GM13977 (cell line): ENCODE results near the gene PREX1.

Source experiments
- DNase-seq: peaks from one replicate; pipeline ENCODE4 v3.0.0; 2012; ENCODE audit warnings: low spot score
- in situ Hi-C: fragments of 300-500 bp; cut with MboI; formaldehyde crosslinking; loops from one replicate; pipeline ENCODE4 v1.12.0; 2022; ENCODE audit warnings: low sequenced_read_pairs, low pct_unique_long_range_greater_than_20kb, mixed read lengths, inconsistent platforms; ENCODE audit not compliant: unreplicated experiment
- TF ChIP-seq, protein P1 (sequence below): IDR thresholded peaks from 2 replicates; pipeline ENCODE4 v1.5.1; 2012; ENCODE audit warnings: mild to moderate bottlenecking, control low read depth; ENCODE audit not compliant: insufficient read depth; ENCODE audit errors: extremely low read depth, missing control alignments

The PREX1 gene

DNA sequence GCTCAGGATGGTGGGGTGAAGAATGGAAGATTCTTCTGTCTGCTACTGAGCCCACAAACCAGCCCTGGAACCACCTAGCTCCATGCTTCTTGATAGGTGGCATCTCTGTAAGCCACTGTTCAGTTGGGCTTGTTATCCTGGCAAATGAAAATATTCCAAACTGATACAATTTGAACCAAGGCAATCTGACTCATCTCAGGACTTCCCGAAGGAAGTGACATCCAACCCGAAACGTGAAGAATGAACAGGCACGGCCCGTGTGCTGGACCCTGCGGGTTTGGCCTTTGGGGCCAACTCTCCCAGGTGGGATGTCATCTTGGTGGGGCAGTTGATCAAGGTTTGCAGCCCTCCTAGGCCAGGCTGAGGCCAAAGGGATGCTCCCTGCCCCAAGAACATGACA lies 160.3 kb downstream of the PREX1 start:
- in situ Hi-C loops: no loop called here
- no peak for DNase-seq
- TF ChIP-seq, protein P1, sequence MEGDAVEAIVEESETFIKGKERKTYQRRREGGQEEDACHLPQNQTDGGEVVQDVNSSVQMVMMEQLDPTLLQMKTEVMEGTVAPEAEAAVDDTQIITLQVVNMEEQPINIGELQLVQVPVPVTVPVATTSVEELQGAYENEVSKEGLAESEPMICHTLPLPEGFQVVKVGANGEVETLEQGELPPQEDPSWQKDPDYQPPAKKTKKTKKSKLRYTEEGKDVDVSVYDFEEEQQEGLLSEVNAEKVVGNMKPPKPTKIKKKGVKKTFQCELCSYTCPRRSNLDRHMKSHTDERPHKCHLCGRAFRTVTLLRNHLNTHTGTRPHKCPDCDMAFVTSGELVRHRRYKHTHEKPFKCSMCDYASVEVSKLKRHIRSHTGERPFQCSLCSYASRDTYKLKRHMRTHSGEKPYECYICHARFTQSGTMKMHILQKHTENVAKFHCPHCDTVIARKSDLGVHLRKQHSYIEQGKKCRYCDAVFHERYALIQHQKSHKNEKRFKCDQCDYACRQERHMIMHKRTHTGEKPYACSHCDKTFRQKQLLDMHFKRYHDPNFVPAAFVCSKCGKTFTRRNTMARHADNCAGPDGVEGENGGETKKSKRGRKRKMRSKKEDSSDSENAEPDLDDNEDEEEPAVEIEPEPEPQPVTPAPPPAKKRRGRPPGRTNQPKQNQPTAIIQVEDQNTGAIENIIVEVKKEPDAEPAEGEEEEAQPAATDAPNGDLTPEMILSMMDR: no peak

GRCh38 chr20:48665785-48666184 lies 162.0 kb downstream of the PREX1 start:
- in situ Hi-C loops: no loop called here
- DNase-seq: no peak
- TF ChIP-seq, protein P1: no peak

DNA sequence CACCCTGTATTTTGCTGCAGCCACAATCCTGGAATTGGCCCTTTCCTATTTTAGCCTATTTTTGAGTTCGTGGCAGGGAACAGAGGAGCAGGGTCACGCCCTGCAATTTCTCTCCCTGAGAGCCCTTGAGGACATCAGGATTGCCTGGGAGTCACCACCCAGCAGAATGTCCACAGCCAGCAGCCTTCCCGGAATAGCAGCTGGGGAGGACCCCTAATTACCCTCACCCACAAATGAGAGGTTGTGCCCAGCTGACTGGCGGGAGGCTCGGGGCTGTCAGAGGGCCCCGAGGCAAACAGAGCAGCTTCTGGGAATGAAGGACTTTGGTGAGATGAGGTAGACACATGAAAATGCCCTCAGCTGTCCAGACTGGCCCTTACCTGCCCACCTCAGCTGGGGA lies 165.1 kb downstream of the PREX1 start:
- in situ Hi-C loops: no loop called here
- TF ChIP-seq, protein P1: no peak
- no peak for DNase-seq

- no peak for DNase-seq
- in situ Hi-C loops: no loop called here
- TF ChIP-seq, protein P1: no peak
Measured at GRCh38 chr20:48661575-48662455, 166.0 kb downstream of the PREX1 start.

DNA sequence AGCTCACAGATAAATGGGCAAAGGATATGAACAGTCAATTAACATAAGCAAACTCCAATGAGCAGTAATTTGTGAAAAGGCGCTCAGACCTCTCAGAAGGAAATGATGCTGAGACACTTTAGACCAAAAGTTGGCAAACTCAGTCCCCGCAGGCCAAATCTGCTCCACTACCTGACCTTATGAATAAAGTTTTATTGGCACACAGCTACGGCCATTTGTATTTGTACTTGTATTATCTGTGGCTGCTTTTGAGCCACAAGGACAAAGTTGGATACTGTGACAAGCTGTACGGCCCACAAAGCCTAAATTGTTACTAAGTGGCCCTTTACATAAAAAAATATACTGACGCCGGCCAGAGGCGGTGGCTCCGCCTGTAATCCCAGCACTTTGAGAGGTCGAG lies 167.0 kb downstream of the PREX1 start:
- TF ChIP-seq, protein P1: no peak
- no peak for DNase-seq
- in situ Hi-C loops: no loop called here

DNA sequence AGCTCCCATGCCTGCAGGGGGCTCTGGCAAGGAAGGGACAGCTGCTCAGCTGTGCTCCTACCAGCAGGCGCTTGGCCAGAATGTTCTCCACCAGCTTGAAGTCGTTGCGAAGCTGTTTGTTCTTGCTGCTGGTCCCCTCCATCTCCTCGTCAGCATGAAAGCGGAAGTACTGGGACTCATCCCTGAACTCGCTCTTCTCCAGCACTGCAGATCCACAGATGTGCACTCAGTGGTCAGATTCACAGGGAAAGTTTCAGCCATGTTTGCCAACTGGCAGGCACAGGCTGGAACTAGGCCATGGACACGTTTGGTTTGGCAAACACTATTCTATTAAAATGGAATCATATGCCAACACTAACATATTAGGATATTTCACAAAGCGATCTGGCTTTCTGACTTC lies 167.9 kb downstream of the PREX1 start:
- TF ChIP-seq, protein P1: no peak
- no peak for DNase-seq
- in situ Hi-C loops: loop anchor here (5.0 kb wide), 1 partner anchor 247 kb away; no protein-coding TSS in a partner anchor
